Nucleus accumbens (tissue), 56 donors: ENCODE results near the gene HOXA9.

Source experiments
- DNase-seq, 56 donors: peaks; one replicate each; lab custom pipeline; 2025; lab: John Stamatoyannopoulos, UW

HOXA9 gene

GRCh38 chr7:27116962-27117886 is 48.1 kb downstream of the HOXA9 start:
- DNase-seq = no peak

GRCh38 chr7:27116031-27116961 is 49.0 kb downstream of the HOXA9 start:
- DNase-seq = no peak

- no peak for DNase-seq
Measured at GRCh38 chr7:27115221-27116026, 49.9 kb downstream of the HOXA9 start.

- no peak for DNase-seq
Measured at GRCh38 chr7:27114881-27115220, 50.5 kb downstream of the HOXA9 start.

- DNase-seq = no peak
Measured at GRCh38 chr7:27113991-27114769, 51.2 kb downstream of the HOXA9 start.

GRCh38 chr7:27112955-27113949 is 52.1 kb downstream of the HOXA9 start:
- DNase-seq = no peak
